SK-MEL-5 (cell line): ENCODE measurements around the gene CCDC196. TPM values are rescaled to one million over a fixed set of nuclear protein-coding genes. Genes with fewer than 3 reads are reported as not detected.
"Not testable (repeated sequence)": the region's sequence is repeated elsewhere in the genome, so short reads cannot be mapped to it uniquely, and the experiment has no call there.

Experiments used
- DNase-seq: peaks from one replicate; pipeline ENCODE4 v3.0.0-alpha.2; 2016; ENCODE audit warnings: low read depth, low spot score
- in situ Hi-C: cut with HindIII; loops from 2 replicates; pipeline ENCODE4 v1.10.0; 2016; ENCODE audit warnings: low sequenced_read_pairs, high pct_unique_total_duplicates, low pct_unique_long_range_greater_than_20kb
- total RNA-seq: library from RNA; depleted of rRNA; stranded (reverse); fragments of >200 nt; shearing (Covaris generic); gene quantifications from 2 replicates; pipeline ENCODE4 v1.2.3, GENCODE V29; 2014; rRNA removed

CCDC196 gene
- total RNA-seq, 1 experiment from 2014 or later = not detected

DNA sequence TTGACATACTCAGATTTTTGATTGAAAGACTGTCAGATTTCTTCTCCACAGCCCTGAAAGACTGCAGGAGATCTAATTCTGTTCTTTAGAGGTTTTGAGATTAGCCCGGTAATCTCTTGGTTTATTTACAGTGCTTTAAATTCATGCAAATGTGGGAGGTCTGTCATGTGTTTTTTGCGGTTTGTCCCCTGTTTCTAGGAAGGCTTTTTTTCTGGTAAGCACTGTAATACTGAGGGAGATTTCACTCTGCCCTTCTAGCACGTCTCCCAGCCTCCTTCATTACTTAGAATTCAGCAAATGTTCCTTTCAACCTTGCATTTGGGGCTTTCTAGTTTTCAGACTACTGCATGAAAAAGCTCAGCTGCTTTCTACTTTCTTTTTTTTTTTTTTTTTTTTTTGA is 52.9 kb downstream of the CCDC196 start:
- in situ Hi-C loops = no loop called here
- DNase-seq = no peak

- in situ Hi-C loops = no loop called here
- DNase-seq = no peak
Measured at GRCh38 chr14:66540038-66540437, 53.9 kb downstream of the CCDC196 start.

DNA sequence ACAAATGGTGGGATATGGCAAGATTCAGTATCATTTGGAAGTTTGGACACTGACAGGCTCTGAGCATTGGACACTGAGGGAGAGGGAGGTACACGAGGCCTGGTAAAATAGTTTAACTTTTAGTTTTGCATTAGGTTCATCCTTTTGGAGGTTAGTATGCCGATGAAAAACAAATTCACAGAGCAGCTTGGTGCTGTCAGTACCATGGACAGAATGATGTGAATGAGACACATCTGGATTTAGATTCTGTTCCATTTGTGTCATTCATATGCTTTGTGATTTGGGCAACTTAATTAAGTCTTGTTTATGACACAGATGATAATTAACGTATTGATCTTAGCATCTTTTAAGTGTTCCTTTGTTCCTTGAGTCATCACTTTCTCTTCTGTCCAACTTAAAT is 55.5 kb downstream of the CCDC196 start:
- in situ Hi-C loops = no loop called here

DNA sequence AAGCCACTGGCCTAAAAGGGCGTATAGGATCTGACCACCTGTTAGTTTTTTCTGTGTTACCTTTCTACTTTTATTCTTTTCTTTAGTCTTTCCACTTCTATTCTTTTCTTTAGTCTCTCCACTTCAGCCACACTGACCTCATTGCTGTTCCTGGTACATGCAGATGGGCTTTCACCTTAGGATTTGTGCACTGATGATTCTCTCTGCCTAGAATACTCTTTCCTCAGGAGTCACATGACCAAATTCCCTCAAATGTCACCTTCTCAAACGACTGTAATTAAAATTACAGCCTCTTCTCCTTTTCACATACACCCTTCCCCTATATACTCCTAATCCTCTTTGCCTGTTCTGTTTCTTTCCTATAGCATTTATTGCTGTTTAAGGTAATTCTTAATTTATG is 57.8 kb downstream of the CCDC196 start:
- in situ Hi-C loops = no loop called here
- no peak for DNase-seq

More for the DNA sequence above, 55.5 kb downstream of the CCDC196 start:
- no peak for DNase-seq

DNA sequence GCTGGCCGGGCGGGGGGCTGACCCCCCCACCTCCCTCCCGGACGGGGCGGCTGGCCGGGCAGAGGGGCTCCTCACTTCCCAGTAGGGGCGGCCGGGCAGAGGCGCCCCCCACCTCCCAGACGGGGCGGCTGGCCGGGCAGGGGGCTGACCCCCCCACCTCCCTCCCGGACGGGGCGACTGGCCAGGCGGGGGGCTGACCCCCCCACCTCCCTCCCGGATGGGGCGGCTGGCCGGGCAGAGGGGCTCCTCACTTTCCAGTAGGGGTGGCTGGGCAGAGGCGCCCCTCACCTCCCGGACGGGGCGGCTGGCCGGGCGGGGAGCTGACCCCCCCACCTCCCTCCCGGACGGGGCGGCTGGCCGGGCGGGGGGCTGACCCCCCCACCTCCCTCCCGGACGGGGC is 59.0 kb downstream of the CCDC196 start:
- DNase-seq, in situ Hi-C loops: not testable (repeated sequence)

DNA sequence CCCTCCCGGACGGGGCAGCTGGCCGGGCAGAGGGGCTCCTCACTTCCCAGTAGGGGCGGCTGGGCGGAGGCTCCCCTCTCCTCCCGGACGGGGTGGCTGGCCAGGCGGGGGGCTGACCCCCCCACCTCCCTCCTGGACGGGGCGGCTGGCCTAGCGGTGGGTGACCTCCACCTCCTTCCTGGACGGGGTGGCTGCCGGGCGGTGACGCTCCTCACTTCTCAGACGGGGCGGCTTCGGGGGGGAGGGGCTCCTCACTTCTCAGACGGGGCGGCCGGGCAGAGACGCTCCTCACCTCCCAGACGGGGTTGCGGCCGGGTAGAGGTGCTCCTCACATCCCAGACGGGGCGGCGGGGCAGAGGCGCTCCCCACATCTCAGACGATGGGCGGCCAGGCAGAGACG is 59.6 kb downstream of the CCDC196 start:
- in situ Hi-C loops, DNase-seq: not testable (repeated sequence)

Other genes with a start within 250 kb of the CCDC196 start
- 28.6 and 29.4 TPM in 2 replicates for gene GPHN, start 21.8 kb downstream of the CCDC196 start, total RNA-seq